ENCODE data around the gene INPP5A.

The INPP5A gene

GRCh38 chr10:132705943-132706342, 168.4 kb downstream of the INPP5A start:
- DNase-seq (ENCODE audit: low read depth in 1 of 2, low spot score in 1 of 2), result no peak
- TF ChIP-seq POLR2AphosphoS5 (IDR thresholded peaks at IDR 0.05; ENCODE audit: low read depth) (no peak), GABPA (IDR thresholded peaks at IDR 0.05; ENCODE audit: low read depth) (no peak), SPI1 (IDR thresholded peaks at IDR 0.05; ENCODE audit: borderline replicate concordance, low read depth) (no peak)
- TF ChIP-seq, protein P1, sequence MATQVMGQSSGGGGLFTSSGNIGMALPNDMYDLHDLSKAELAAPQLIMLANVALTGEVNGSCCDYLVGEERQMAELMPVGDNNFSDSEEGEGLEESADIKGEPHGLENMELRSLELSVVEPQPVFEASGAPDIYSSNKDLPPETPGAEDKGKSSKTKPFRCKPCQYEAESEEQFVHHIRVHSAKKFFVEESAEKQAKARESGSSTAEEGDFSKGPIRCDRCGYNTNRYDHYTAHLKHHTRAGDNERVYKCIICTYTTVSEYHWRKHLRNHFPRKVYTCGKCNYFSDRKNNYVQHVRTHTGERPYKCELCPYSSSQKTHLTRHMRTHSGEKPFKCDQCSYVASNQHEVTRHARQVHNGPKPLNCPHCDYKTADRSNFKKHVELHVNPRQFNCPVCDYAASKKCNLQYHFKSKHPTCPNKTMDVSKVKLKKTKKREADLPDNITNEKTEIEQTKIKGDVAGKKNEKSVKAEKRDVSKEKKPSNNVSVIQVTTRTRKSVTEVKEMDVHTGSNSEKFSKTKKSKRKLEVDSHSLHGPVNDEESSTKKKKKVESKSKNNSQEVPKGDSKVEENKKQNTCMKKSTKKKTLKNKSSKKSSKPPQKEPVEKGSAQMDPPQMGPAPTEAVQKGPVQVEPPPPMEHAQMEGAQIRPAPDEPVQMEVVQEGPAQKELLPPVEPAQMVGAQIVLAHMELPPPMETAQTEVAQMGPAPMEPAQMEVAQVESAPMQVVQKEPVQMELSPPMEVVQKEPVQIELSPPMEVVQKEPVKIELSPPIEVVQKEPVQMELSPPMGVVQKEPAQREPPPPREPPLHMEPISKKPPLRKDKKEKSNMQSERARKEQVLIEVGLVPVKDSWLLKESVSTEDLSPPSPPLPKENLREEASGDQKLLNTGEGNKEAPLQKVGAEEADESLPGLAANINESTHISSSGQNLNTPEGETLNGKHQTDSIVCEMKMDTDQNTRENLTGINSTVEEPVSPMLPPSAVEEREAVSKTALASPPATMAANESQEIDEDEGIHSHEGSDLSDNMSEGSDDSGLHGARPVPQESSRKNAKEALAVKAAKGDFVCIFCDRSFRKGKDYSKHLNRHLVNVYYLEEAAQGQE (IDR thresholded peaks at IDR 0.05; ENCODE audit: insufficient replicate concordance, low read depth), result no peak
- no peak overlapping the region for H3K4me3 ChIP-seq (replicated peaks; ENCODE audit: insufficient read depth, low read length)
- no peaks in the 10 kb centered on the region for H3K27me3 ChIP-seq (ENCODE audit: insufficient read depth, poor library complexity, severe bottlenecking)
- H3K27ac ChIP-seq (replicated peaks), result no peak overlapping the region

- Histone ChIP-seq H3K4me3 (replicated peaks; ENCODE audit: insufficient read depth, low read length) (no peak overlapping the region), H3K27ac (replicated peaks) (no peak overlapping the region), H3K27me3 (ENCODE audit: insufficient read depth, poor library complexity, severe bottlenecking) (no peaks in the 10 kb centered on the region)
- no peak for DNase-seq (ENCODE audit: low read depth in 1 of 2, low spot score in 1 of 2)
- TF ChIP-seq GABPA (IDR thresholded peaks at IDR 0.05; ENCODE audit: low read depth), result no peak
- TF ChIP-seq, protein P2, sequence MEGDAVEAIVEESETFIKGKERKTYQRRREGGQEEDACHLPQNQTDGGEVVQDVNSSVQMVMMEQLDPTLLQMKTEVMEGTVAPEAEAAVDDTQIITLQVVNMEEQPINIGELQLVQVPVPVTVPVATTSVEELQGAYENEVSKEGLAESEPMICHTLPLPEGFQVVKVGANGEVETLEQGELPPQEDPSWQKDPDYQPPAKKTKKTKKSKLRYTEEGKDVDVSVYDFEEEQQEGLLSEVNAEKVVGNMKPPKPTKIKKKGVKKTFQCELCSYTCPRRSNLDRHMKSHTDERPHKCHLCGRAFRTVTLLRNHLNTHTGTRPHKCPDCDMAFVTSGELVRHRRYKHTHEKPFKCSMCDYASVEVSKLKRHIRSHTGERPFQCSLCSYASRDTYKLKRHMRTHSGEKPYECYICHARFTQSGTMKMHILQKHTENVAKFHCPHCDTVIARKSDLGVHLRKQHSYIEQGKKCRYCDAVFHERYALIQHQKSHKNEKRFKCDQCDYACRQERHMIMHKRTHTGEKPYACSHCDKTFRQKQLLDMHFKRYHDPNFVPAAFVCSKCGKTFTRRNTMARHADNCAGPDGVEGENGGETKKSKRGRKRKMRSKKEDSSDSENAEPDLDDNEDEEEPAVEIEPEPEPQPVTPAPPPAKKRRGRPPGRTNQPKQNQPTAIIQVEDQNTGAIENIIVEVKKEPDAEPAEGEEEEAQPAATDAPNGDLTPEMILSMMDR (IDR thresholded peaks at IDR 0.05; ENCODE audit: insufficient read depth, low read length), result no peak
- no peak for TF ChIP-seq POLR2AphosphoS5 (IDR thresholded peaks at IDR 0.05; ENCODE audit: low read depth)
- TF ChIP-seq, protein P1 (IDR thresholded peaks at IDR 0.05; ENCODE audit: insufficient replicate concordance, low read depth), result no peak
- no peak for TF ChIP-seq SPI1 (IDR thresholded peaks at IDR 0.05; ENCODE audit: borderline replicate concordance, low read depth)
These were observed 169.1 kb downstream of the INPP5A start for GRCh38 chr10:132706701-132707100.

GRCh38 chr10:132707121-132707775, 169.7 kb downstream of the INPP5A start:
- H3K27ac ChIP-seq (replicated peaks), result no peak overlapping the region
- no peaks in the 10 kb centered on the region for H3K27me3 ChIP-seq (ENCODE audit: insufficient read depth, poor library complexity, severe bottlenecking)
- no peak overlapping the region for H3K4me3 ChIP-seq (replicated peaks; ENCODE audit: insufficient read depth, low read length)
- TF ChIP-seq GABPA (IDR thresholded peaks at IDR 0.05; ENCODE audit: low read depth) (no peak), SPI1 (IDR thresholded peaks at IDR 0.05; ENCODE audit: borderline replicate concordance, low read depth) (no peak), POLR2AphosphoS5 (IDR thresholded peaks at IDR 0.05; ENCODE audit: low read depth) (no peak)
- TF ChIP-seq, protein P1 (IDR thresholded peaks at IDR 0.05; ENCODE audit: insufficient replicate concordance, low read depth), result no peak
- TF ChIP-seq, protein P2 (IDR thresholded peaks at IDR 0.05; ENCODE audit: insufficient read depth, low read length), result no peak
- DNase-seq (ENCODE audit: low read depth in 1 of 2, low spot score in 1 of 2), result no peak
